Measurements from ENCODE around the gene UFD1.

The UFD1 gene

DNA sequence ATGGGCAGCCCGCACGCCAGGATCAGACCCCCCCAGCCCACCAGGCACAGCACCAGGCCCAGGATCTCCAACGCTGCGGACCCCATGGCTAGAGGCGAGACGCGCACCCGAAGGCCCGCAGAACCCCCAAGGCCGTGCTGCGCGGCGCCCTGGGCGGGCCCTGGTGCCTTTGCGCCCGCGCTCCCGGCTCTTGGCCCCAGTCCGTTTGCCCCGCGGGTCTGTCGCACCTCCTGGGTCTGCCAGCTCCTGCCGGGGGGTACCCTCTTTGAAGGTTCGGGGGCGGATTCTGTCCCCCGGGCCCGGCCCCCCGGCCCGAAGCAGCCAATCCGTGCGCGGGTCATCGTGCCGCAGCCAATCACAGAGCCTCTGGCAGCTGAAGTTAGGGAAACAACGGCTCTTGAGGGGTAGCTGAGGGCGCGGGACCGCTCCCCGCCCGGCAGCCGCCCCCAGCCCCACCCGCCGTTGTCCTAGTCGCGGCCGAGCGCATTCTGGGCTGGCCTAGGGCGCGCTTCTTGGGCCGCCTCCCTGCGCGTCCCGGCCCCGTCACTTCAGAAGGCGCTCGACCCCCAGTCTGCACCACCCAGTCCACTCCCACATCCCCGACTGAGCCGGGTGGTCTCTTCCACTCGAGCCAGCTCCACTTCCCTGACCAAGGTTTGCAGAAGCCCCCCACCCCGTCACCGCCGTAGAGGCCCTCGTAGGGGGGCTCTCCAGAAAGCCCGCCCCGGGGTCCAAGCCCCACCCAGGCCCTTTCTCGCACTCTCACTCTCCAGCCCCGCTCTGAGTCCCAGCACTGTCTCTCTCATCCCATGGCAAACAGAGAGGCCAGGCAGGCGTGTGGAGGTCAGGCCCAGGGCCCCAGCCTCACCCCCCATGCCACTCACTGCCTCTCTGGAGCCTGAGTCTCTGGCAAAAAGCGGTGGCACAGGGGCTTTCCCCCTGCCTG lies 45.5 kb upstream of the UFD1 start, which contains the start of gene CLDN5:
TSS of gene CLDN5 (minus strand) at position 241 of the 946 bp plus-strand sequence. CDS start at position 86, 155 bp downstream.
- Histone ChIP-seq H3K9ac (ENCODE audit: insufficient read length) (no peak within 1 kb of the TSS), H3K4me3 (peak within 1 kb of the TSS; percentile 68), H3K9me3 (ENCODE audit: low read depth, low read length) (no peaks in the 10 kb centered on the region), H3K36me3 (ENCODE audit: insufficient read depth, low read length) (no peaks in the 10 kb centered on the region), H3K27ac (no peak within 1 kb of the TSS)
- TF ChIP-seq EZH2 (IDR thresholded peaks at IDR 0.05) (no peak), FOXP2 (optimal IDR thresholded peaks at IDR 0.05; ENCODE audit: control extremely low read depth, extremely low read length, insufficient read depth) (no peak), POLR2AphosphoS5 (IDR thresholded peaks at IDR 0.05; ENCODE audit: borderline replicate concordance, low read depth, low read length) (no peak; the same call in 1 of the 2 replicates)
- no peak for DNase-seq (ENCODE audit: low read depth, low spot score)

DNA sequence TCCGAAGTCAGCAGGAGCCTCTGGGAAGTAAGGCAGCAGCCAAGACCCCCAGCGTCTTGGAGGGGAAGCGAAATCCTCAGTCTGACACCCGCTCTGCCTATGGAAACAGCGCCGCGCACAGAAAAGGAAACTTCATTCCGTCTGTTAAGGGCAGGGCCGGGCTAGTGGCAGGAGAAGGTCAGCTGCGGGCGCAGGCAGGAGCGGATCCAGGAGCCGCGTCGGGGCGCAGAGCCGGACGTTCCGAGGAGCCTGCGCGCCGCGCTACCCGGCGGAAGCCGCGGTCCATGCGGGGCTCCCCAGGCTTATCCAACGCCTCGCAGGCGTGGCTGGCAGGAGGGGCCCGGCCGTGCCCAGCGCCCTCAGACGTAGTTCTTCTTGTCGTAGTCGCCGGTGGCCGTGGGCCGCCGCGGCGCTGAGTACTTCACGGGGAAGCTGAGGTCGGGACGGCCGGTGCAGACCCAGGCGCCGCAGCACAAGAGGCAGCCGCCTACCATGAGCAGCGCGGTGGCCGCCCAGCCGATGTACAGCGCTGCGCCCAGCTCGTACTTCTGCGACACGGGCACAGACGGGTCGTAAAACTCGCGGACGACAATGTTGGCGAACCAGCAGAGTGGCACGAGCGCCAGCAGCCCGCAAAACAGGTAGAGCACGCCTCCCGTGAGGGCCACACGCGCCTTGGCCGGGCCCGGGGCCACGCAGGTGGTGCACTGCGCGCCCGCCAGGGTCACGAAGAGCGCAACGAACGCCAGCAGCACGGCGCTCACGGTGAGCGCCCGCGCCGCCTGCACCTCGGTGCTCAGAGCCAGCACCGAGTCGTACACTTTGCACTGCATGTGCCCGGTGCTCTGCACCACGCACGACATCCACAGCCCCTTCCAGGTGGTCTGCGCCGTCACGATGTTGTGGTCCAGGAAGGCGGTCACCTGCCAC lies 44.5 kb upstream of the UFD1 start:
- no peak overlapping the region for H3K27ac ChIP-seq
- peak overlapping the region; percentile 68 for H3K4me3 ChIP-seq
- H3K36me3 ChIP-seq (ENCODE audit: insufficient read depth, low read length), result no peaks in the 10 kb centered on the region
- TF ChIP-seq FOXP2 (optimal IDR thresholded peaks at IDR 0.05; ENCODE audit: control extremely low read depth, extremely low read length, insufficient read depth), result no peak
- no peak for TF ChIP-seq EZH2 (IDR thresholded peaks at IDR 0.05)
- no peak; the same call in 1 of the 2 replicates for TF ChIP-seq POLR2AphosphoS5 (IDR thresholded peaks at IDR 0.05; ENCODE audit: borderline replicate concordance, low read depth, low read length)
- no peak for DNase-seq (ENCODE audit: low read depth, low spot score)
- H3K9me3 ChIP-seq (ENCODE audit: low read depth, low read length), result no peaks in the 10 kb centered on the region
- no peak overlapping the region for H3K9ac ChIP-seq (ENCODE audit: insufficient read length)

DNA sequence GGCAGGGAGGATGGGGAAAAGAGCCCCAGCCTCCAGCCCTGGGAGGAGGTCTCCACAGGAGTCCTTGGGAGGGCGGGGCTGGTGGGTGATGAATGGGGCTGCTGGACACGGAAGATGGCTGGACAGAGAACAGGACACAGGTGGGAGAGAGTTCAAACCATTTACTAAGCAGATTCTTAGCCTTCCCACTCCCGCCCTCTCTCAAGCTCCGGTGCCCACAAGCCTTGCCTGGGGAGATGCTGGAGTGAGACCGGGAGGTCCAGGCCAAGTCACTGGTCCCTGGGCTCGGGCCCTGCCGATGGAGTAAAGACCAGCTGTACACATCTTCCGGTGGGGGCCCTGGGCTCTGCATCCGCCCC lies 43.9 kb upstream of the UFD1 start:
- no peak for DNase-seq (ENCODE audit: low read depth, low spot score)
- no peak; the same call in 1 of the 2 replicates for TF ChIP-seq POLR2AphosphoS5 (IDR thresholded peaks at IDR 0.05; ENCODE audit: borderline replicate concordance, low read depth, low read length)
- no peak for TF ChIP-seq FOXP2 (optimal IDR thresholded peaks at IDR 0.05; ENCODE audit: control extremely low read depth, extremely low read length, insufficient read depth)
- no peak for TF ChIP-seq EZH2 (IDR thresholded peaks at IDR 0.05)
- no peaks in the 10 kb centered on the region for H3K9me3 ChIP-seq (ENCODE audit: low read depth, low read length)
- H3K36me3 ChIP-seq (ENCODE audit: insufficient read depth, low read length), result no peaks in the 10 kb centered on the region
- no peak overlapping the region for H3K27ac ChIP-seq
- no peak overlapping the region for H3K9ac ChIP-seq (ENCODE audit: insufficient read length)
- H3K4me3 ChIP-seq, result no peak overlapping the region

DNA sequence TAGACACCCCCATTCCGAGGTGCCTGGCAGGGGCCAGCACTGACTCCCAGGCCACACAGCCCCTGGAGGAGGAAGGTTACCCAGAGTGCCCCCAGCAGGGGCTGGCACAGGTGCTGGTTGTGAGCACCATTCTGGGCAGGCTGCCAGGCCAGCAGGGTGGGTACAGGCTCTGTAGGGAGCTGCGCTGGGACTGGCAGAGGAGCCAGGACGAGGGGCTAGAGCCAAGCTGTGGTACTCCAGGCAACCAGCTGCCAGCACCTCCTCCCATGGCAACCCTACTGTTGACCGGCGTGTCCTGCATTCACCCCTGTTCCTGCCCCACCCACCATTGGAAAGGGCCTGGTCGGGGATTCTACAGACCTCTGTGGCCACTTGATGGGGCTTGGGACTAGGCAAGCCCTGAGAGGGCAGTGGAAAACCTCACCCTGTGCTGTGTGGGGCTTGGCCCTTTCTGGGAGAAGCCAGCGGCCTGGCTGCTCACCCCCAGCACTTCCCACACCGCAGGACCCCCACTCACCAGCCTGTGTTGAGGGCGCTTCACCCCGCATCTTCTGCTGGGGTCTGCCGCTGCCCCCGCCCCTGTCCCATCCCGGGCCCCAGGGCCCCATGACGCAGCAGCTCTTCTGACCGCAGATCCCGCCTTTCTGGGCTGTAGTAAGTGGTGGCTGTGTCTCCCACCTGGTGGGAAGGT lies 43.3 kb upstream of the UFD1 start:
- H3K9ac ChIP-seq (ENCODE audit: insufficient read length), result no peak overlapping the region
- H3K36me3 ChIP-seq (ENCODE audit: insufficient read depth, low read length), result no peaks in the 10 kb centered on the region
- TF ChIP-seq FOXP2 (optimal IDR thresholded peaks at IDR 0.05; ENCODE audit: control extremely low read depth, extremely low read length, insufficient read depth) (no peak), POLR2AphosphoS5 (IDR thresholded peaks at IDR 0.05; ENCODE audit: borderline replicate concordance, low read depth, low read length) (no peak; the same call in 1 of the 2 replicates), EZH2 (IDR thresholded peaks at IDR 0.05) (no peak)
- no peaks in the 10 kb centered on the region for H3K9me3 ChIP-seq (ENCODE audit: low read depth, low read length)
- no peak overlapping the region for H3K27ac ChIP-seq
- H3K4me3 ChIP-seq, result no peak overlapping the region
- no peak for DNase-seq (ENCODE audit: low read depth, low spot score)

DNA sequence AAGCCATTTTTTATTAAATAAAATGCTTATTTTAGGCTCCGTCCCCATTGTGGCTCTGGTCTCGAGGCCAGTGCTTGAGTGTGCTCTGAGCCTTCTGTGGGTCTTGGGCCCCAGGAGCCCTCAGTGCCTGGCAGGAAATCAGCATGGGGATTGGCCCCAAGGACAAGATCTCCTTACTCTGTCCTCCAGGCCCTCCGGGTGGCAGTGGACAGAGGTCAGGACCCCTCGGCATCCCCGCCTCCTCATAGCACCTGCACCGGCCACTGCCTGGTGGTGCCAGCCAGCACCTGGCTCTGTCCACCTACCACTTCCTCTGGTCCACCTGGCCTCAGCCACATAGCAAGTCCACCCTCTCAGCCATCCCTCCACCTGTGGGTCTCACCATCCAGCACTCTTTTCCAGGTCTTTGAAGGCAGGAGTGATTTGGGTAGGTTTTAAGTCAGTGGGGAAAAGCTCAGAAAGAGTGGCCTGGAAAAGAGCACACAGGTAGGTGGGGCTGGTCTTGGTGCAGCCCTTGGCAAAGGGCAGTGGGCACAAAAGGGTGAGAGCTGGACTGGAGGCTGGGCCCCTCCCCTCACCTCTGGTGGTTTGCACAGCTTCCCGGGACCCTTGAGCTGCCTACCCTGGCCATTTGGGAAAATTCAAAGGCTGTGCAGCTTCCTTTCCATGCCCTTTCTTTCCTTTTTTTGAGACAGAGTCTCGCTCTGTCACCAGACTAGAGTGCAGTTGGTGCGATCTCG lies 41.7 kb upstream of the UFD1 start:
- Histone ChIP-seq H3K36me3 (ENCODE audit: insufficient read depth, low read length) (peaks cover under 1% of the 10 kb centered on the region; the same call in 1 of the 2 replicates), H3K9me3 (ENCODE audit: low read depth, low read length) (no peaks in the 10 kb centered on the region), H3K9ac (ENCODE audit: insufficient read length) (no peak overlapping the region), H3K27ac (no peak overlapping the region), H3K4me3 (no peak overlapping the region)
- TF ChIP-seq EZH2 (IDR thresholded peaks at IDR 0.05) (no peak), POLR2AphosphoS5 (IDR thresholded peaks at IDR 0.05; ENCODE audit: borderline replicate concordance, low read depth, low read length) (no peak), FOXP2 (optimal IDR thresholded peaks at IDR 0.05; ENCODE audit: control extremely low read depth, extremely low read length, insufficient read depth) (no peak)
- no peak for DNase-seq (ENCODE audit: low read depth, low spot score)

DNA sequence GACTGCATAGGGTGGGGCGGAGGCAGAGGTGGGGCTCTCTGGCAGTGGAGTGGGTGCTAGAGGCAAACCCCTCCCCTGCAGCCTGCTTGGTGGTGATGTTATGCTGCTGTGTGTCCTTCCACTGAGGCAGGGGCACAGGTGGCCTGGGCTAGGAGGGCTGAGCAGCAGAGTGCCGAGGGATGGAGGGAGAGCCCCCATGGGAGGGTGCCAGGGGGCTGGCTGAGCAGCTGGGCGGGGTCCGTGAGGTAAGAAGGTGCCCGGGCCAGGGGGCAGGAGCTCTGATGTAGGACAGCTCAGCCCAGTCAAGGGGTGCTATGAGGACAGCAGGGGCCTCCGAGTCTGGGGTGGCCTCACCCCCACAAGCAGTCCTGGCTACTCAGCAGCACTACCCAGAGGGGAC lies 41.0 kb upstream of the UFD1 start:
- Histone ChIP-seq H3K9me3 (ENCODE audit: low read depth, low read length) (no peaks in the 10 kb centered on the region), H3K27ac (no peak overlapping the region), H3K9ac (ENCODE audit: insufficient read length) (no peak overlapping the region), H3K36me3 (ENCODE audit: insufficient read depth, low read length) (peaks cover 6% of the 10 kb centered on the region; the same call in 1 of the 2 replicates), H3K4me3 (no peak overlapping the region)
- DNase-seq (ENCODE audit: low read depth, low spot score), result no peak
- TF ChIP-seq FOXP2 (optimal IDR thresholded peaks at IDR 0.05; ENCODE audit: control extremely low read depth, extremely low read length, insufficient read depth) (no peak), EZH2 (IDR thresholded peaks at IDR 0.05) (no peak), POLR2AphosphoS5 (IDR thresholded peaks at IDR 0.05; ENCODE audit: borderline replicate concordance, low read depth, low read length) (no peak)
